WTC11 (cell line): Measurements from ENCODE around the gene OLFM1. TPM values are rescaled to one million over a fixed set of nuclear protein-coding genes. Genes with fewer than 3 reads are reported as not detected.
A peak's percentile ranks its signal among the peaks of the same experiment; 100 is the strongest.

Experiments used
- ATAC-seq: fragments of 200-7000 bp; cut with Tn5 transposase; 2 replicates; pipeline ENCODE4 v1.10.0; 2021; ENCODE audit warnings: mild to moderate bottlenecking, moderate library complexity
- CTCF ChIA-PET: fragments of 300-600 bp; sonication (Branson Sonifier 250); formaldehyde crosslinking; loops from one replicate; lab custom pipeline; 2021; ENCODE audit warnings: antibody characterized with exemption; lab: Charles Lee
- POLR2A ChIA-PET: fragments of 350-600 bp; sonication (Branson Sonifier 250); formaldehyde crosslinking; loops from one replicate; lab custom pipeline; 2021; ENCODE audit warnings: antibody characterized with exemption; lab: Charles Lee
- DNase-seq: peaks from one replicate; pipeline ENCODE4 v3.0.0; 2021; ENCODE audit warnings: low spot score
- H3K27ac Mint-ChIP-seq: 2 replicates; pipeline ENCODE4 v1.8.0; 2021; ENCODE audit warnings: mixed read lengths
- H3K27me3 Mint-ChIP-seq: 2 replicates; pipeline ENCODE4 v1.8.0; 2021; ENCODE audit warnings: low read depth, mild to moderate bottlenecking, moderate library complexity, mixed read lengths
- H3K36me3 Mint-ChIP-seq: 2 replicates; pipeline ENCODE4 v1.8.0; 2021; ENCODE audit warnings: mixed read lengths
- H3K4me1 Mint-ChIP-seq: 2 replicates; pipeline ENCODE4 v1.8.0; 2022; ENCODE audit warnings: mixed read lengths
- H3K4me3 Mint-ChIP-seq: 2 replicates; pipeline ENCODE4 v1.8.0; 2021; ENCODE audit warnings: mild to moderate bottlenecking, moderate library complexity, mixed read lengths
- H3K9me3 Mint-ChIP-seq: 2 replicates; pipeline ENCODE4 v1.8.0; 2021; ENCODE audit warnings: mixed read lengths
- ATF1 ChIP-seq: sonication (generic); formaldehyde crosslinking; IDR thresholded peaks from 2 replicates; pipeline ENCODE4 v1.8.1; 2023; ENCODE audit warnings: mild to moderate bottlenecking, moderate library complexity, missing genetic modification reagents
- ATF6 ChIP-seq: sonication (generic); formaldehyde crosslinking; IDR thresholded peaks from 2 replicates; pipeline ENCODE4 v1.8.1; 2023; ENCODE audit warnings: mild to moderate bottlenecking, missing genetic modification reagents
- CBFB ChIP-seq: sonication (generic); formaldehyde crosslinking; IDR thresholded peaks from 2 replicates; pipeline ENCODE4 v1.8.1; 2022; ENCODE audit warnings: mild to moderate bottlenecking, low read depth, missing genetic modification reagents
- CREB1 ChIP-seq: sonication (generic); formaldehyde crosslinking; IDR thresholded peaks from 2 replicates; pipeline ENCODE4 v1.8.0; 2023; ENCODE audit warnings: mild to moderate bottlenecking, missing genetic modification reagents
- CREM ChIP-seq: sonication (generic); formaldehyde crosslinking; IDR thresholded peaks from 2 replicates; pipeline ENCODE4 v1.8.1; 2022; ENCODE audit warnings: mild to moderate bottlenecking, missing genetic modification reagents, moderate library complexity
- ELF4 ChIP-seq: sonication (generic); formaldehyde crosslinking; IDR thresholded peaks from 2 replicates; pipeline ENCODE4 v1.8.1; 2022; ENCODE audit warnings: low read depth, mild to moderate bottlenecking, moderate library complexity, missing genetic modification reagents
- ERG ChIP-seq: fragments of 250-450 bp; sonication (Bioruptor Pico); IDR thresholded peaks from 2 replicates; pipeline ENCODE4 v1.8.0; 2021; ENCODE audit warnings: mild to moderate bottlenecking
- FOXJ3 ChIP-seq: sonication (generic); formaldehyde crosslinking; IDR thresholded peaks from 2 replicates; pipeline ENCODE4 v1.9.0; 2021; ENCODE audit warnings: missing genetic modification reagents, mild to moderate bottlenecking, borderline replicate concordance
- FOXP4 ChIP-seq: sonication (generic); formaldehyde crosslinking; IDR thresholded peaks from 2 replicates; pipeline ENCODE4 v1.8.0; 2022; ENCODE audit warnings: mild to moderate bottlenecking, missing genetic modification reagents
- GABPB1 ChIP-seq: sonication (generic); formaldehyde crosslinking; IDR thresholded peaks from 2 replicates; pipeline ENCODE4 v1.8.1; 2023; ENCODE audit warnings: mild to moderate bottlenecking, missing genetic modification reagents
- RORB ChIP-seq: fragments of 250-450 bp; sonication (Bioruptor Pico); IDR thresholded peaks from 2 replicates; pipeline ENCODE4 v1.9.0; 2021; ENCODE audit warnings: mild to moderate bottlenecking
- TP53 ChIP-seq: sonication (generic); formaldehyde crosslinking; IDR thresholded peaks from 2 replicates; pipeline ENCODE4 v1.8.1; 2023; ENCODE audit warnings: mild to moderate bottlenecking, missing genetic modification reagents
- ZMAT4 ChIP-seq: fragments of 250-450 bp; sonication (Bioruptor Pico); IDR thresholded peaks from 2 replicates; pipeline ENCODE4 v1.9.0; 2021; ENCODE audit warnings: mild to moderate bottlenecking
- ZNF263 ChIP-seq: sonication (generic); formaldehyde crosslinking; IDR thresholded peaks from 2 replicates; pipeline ENCODE4 v1.8.1; 2022; ENCODE audit warnings: low read depth, mild to moderate bottlenecking, moderate library complexity, missing genetic modification reagents
- ZNF416 ChIP-seq: fragments of 250-450 bp; sonication (Bioruptor Pico); IDR thresholded peaks from 2 replicates; pipeline ENCODE4 v1.9.0; 2021; ENCODE audit warnings: mild to moderate bottlenecking, inconsistent platforms
- ZNF425 ChIP-seq: fragments of 250-450 bp; sonication (Bioruptor Pico); conservative IDR thresholded peaks from 2 replicates; pipeline ENCODE4 v1.9.0; 2021; ENCODE audit warnings: mild to moderate bottlenecking
- ZNF512 ChIP-seq: sonication (generic); formaldehyde crosslinking; IDR thresholded peaks from 2 replicates; pipeline ENCODE4 v1.8.1; 2022; ENCODE audit warnings: missing genetic modification reagents, borderline replicate concordance
- ZNF532 ChIP-seq: fragments of 250-450 bp; sonication (Bioruptor Pico); IDR thresholded peaks from 2 replicates; pipeline ENCODE4 v1.9.0; 2021; ENCODE audit warnings: mild to moderate bottlenecking, borderline replicate concordance
- total RNA-seq: library from RNA; stranded (reverse); gene quantifications from 3 replicates; pipeline ENCODE4 v1.2.3, GENCODE V29; 2021

Gene OLFM1
- total RNA-seq, 1 experiment from 2014 or later, result 37.6 TPM

GRCh38 chr9:135155396-135155795 lies 67.9 kb downstream of the OLFM1 start:
- Mint-ChIP-seq H3K9me3 (peaks cover 12% of the 10 kb centered on the region), H3K27ac (no peak overlapping the region), H3K4me3 (no peak overlapping the region), H3K36me3 (peaks cover 7% of the 10 kb centered on the region), H3K27me3 (no peaks in the 10 kb centered on the region; the same call in 1 of the 2 replicates), H3K4me1 (peaks cover 13% of the 10 kb centered on the region)
- CTCF ChIA-PET, result no interaction called here
- ATAC-seq, result no peak
- DNase-seq, result no peak
- no peak for TF ChIP-seq ZNF425 (CRISPR knock-in tag)
- no peak for TF ChIP-seq ELF4 (CRISPR knock-in tag)
- POLR2A ChIA-PET, result no interaction called here

- peaks cover 13% of the 10 kb centered on the region for H3K4me1 Mint-ChIP-seq
- peaks cover 1% of the 10 kb centered on the region; the same call in 1 of the 2 replicates for H3K9me3 Mint-ChIP-seq
- H3K4me3 Mint-ChIP-seq, result no peak overlapping the region
- no peaks in the 10 kb centered on the region; the same call in 1 of the 2 replicates for H3K27me3 Mint-ChIP-seq
- ChIA-PET CTCF (interaction anchor here (0.8 to 2.1 kb wide), 7 partner anchors 10 to 378 kb away, joined by 3 to 5 read pairs (median 4); no protein-coding TSS in a partner anchor), POLR2A (no interaction called here)
- ATAC-seq (peak; percentile 78), DNase-seq (peak; percentile 84)
- no peaks in the 10 kb centered on the region for H3K36me3 Mint-ChIP-seq
- H3K27ac Mint-ChIP-seq, result no peak overlapping the region
- TF ChIP-seq TP53 (CRISPR knock-in tag) (peak; percentile 84; the same call in 1 of the 2 replicates), ATF6 (no peak), CREM (CRISPR knock-in tag) (0 out of 2 replicates have a peak, but pooled peaks have one; percentile 69), ZNF263 (CRISPR knock-in tag) (no peak), ATF1 (CRISPR knock-in tag) (no peak), ZNF532 (CRISPR knock-in tag) (0 out of 2 replicates have a peak, but pooled peaks have one; percentile 43), RORB (CRISPR knock-in tag) (no peak), ZMAT4 (CRISPR knock-in tag) (no peak), FOXP4 (CRISPR knock-in tag) (peak; percentile 96), ZNF416 (CRISPR knock-in tag) (no peak), GABPB1 (CRISPR knock-in tag) (no peak), CBFB (no peak), CREB1 (CRISPR knock-in tag) (peak; percentile 89), ERG (CRISPR knock-in tag) (no peak; the same call in 1 of the 2 replicates), ZNF512 (no peak), FOXJ3 (CRISPR knock-in tag) (no peak)
These were observed 69.3 kb downstream of the OLFM1 start for GRCh38 chr9:135156525-135157510.
